Measurements from ENCODE around the gene SAP30L.

Gene SAP30L, protein sequence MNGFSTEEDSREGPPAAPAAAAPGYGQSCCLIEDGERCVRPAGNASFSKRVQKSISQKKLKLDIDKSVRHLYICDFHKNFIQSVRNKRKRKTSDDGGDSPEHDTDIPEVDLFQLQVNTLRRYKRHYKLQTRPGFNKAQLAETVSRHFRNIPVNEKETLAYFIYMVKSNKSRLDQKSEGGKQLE

DNA sequence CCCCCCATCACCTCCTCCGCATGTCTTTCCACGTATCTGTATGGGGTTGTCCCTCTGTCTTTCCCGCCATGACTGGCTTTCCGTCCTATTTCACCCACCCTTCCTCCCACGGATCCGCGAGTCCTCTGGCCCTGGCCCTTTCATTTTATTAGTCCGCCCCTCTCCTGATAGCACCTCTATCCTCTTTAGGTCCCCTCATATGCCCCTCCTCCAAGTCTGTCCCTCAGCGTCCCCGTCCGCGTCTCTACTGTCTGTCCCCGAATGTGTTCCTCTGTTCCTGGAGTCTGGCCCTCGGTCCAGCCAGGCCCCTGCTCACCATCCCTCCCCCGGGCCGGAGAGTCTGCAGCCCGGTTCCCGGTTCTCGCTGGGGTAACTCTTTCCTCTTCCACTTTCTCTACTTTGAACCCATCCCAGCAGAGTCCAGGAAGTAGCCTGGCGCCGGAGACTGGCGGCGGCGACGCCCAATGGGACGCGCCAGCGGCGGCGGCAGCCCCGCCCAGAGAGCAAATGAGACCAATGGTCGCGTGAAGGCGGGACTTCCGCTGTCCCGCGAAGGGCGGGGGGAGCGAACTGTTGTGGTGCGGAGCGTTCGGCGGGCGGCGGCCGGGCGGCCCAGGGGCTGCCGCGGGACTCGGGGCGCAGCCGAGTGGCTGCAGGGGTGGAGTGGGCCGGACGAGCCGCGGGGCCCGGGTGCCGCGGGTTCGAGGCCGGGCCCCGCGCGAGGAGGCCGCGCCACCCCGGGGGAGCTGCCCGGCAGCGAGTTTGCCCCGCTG lies at the start of gene SAP30L:
Gene SAP30L (plus strand): TSS at position 576 of the 773 bp plus-strand sequence. CDS start 608 bp downstream, outside the sequence.
- DNase-seq (ENCODE audit: low read depth in 2 of 2), result peak; percentile 89 to 93

DNA sequence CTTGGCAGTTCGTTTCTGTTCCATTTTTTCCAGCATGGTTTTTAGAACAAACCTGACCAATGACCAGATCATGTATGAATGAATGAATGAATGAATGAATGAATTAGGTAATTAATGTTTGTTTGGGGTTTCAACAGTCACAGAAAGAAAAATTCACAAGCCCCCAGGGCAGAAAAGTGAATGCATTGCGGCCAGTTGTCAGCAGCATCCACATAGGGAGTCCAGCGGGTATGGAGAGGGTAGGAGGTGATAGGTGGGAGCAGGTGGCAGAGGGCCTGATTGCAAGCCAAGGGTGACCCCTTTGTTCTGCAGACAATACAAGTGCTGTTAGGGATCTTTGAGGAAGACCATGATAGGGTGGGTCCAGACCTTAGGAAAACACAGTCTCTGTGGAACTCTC lies 49.7 kb upstream of the SAP30L start:
- no peak for DNase-seq (ENCODE audit: low read depth in 2 of 2)

- no peak for DNase-seq (ENCODE audit: low read depth in 2 of 2)
These were observed 48.0 kb upstream of the SAP30L start for GRCh38 chr5:154397652-154398406.

GRCh38 chr5:154400678-154401077 lies 45.1 kb upstream of the SAP30L start:
- no peak for DNase-seq (ENCODE audit: low read depth in 2 of 2)

- no peak for DNase-seq (ENCODE audit: low read depth in 2 of 2)
These were observed 44.4 kb upstream of the SAP30L start for GRCh38 chr5:154401355-154401754.

DNA sequence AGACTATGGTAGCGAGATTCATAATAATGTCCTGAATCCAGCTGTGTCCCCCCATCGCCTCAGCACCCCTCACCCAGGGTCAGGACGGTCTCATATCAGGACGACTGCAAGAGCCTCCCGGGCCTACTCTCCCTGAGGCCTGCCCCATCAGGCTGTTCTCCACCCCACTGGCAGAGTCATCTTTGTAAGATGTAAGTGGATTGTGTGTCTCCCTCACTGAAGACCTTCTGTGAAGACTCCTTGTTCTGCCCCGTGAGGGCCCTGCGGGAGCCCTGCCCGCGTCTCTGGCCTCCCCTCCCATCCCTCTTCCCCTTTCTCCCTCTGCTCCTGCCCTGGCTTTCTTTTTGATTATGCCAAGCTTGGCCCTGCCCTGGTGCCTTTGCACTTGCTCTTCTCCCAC lies 43.9 kb upstream of the SAP30L start:
- DNase-seq (ENCODE audit: low read depth in 2 of 2), result no peak

DNA sequence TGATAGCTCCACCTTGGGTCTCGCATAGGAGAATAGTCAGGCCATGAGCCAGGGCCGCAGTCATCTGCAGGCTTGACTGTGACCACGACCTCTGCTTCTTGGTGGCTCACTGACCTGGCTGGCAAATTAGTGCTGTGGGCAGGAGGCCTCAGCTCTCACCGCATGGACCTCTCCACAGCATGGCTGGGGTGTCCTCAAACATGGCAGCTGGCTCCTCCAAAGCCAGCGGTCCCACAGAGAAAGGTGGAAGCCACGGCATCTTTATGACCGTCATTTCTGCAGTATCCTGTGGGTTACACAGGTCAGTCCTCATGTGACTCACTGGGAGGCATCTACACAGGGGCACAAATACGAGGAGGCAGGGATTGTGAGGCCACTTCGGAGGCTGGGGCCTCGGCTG lies 43.2 kb upstream of the SAP30L start:
- DNase-seq (ENCODE audit: low read depth in 2 of 2), result no peak

DNA sequence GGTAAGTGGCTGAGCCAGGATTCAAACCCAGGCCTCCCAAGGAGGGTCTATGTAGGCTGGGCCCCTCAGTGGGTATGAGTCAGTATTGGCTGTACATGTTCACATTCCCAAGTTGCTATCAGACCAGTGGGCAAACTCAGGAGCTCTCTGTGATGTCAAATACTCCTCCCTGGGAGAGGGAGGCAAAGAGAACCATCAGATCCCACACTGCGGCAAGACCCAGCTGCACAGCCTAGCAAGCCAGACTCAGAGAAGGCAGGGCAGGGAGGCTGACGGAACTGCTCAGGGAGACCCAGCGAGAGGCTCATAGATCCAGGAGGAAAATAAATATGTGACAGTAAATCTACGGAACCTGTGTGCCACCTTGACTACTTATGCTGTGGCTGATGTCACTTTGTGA lies 42.6 kb upstream of the SAP30L start:
- DNase-seq (ENCODE audit: low read depth in 2 of 2), result no peak

GRCh38 chr5:154403776-154404387 lies 41.9 kb upstream of the SAP30L start:
- no peak for DNase-seq (ENCODE audit: low read depth in 2 of 2)

DNA sequence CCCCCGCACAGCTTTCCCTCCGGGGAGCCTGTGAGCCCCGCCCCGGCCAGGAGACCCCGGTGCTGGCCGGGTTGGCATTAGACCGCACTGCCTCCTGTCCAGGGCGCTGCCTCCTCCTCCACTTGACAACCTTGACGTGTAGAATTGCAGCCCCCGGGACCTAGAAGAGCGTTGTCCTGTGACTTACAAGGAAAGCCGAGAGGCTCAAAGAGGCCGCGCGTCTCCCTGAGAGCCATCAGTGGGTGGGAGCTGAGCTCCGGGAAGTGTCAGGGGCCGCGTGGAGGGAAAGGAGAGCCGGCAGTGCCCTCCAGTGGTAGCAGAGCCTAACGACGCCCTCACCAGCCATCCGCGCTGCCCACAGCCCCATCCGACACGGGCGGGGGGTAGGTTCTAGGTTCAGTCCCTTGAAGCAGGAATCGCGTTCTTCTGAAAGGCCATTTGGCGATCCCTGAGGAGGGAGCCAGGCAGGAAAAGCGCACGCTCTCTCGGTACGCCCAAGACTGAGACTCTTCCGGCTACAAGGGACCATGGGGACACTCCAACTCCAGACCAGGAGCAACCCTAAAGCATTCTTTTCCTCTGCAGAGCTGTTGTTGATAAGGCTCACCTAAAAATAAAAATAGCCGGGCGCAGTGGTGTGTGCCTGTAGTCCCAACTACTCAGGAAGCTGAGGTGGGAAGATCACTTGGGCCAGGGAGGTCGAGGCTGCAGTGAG lies 40.6 kb upstream of the SAP30L start:
- peak; percentile 64 to 69 for DNase-seq (ENCODE audit: low read depth in 2 of 2)

DNA sequence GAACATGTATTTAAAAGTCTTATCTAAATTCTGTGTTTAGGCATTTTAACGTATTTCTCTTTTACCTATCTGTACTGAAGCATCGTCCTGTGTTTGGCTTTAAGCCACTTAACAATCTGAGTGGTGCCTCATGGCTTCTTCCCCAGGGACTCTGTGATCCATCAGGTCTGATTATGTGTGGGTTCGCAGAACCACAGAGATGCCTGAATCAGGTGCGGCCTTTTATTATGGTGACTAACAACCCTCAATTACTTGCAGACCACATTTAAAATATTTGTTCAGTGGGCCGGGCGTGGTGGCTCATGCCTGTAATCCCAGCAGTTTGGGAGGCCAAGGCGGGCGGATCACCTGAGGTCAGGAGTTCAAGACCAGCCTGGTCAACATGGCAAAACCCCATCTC lies 39.6 kb upstream of the SAP30L start:
- no peak for DNase-seq (ENCODE audit: low read depth in 2 of 2)

DNA sequence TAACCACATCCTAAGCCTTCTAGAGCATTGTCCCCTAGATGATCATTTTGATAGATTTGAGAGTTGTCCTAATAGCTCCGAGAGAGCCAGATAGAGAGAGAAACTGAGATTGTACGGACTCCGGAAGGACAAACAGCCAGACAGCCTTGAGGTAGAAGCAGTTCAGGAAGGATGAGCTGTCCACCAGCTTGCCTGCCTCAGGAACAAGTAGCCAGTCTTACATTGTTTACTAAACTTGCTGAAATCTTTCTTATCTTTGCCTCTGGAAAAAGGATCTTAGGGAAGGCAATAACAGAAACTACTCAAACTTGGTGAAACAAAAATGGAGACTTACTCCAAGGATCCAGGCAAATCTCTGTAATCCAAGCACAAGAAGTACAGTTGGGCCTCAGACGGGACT lies 39.0 kb upstream of the SAP30L start:
- DNase-seq (ENCODE audit: low read depth in 2 of 2), result no peak

- no peak for DNase-seq (ENCODE audit: low read depth in 2 of 2)
These were observed 37.0 kb upstream of the SAP30L start for GRCh38 chr5:154408811-154409210.

GRCh38 chr5:154409230-154409840 lies 36.5 kb upstream of the SAP30L start:
- DNase-seq (ENCODE audit: low read depth in 2 of 2), result no peak

DNA sequence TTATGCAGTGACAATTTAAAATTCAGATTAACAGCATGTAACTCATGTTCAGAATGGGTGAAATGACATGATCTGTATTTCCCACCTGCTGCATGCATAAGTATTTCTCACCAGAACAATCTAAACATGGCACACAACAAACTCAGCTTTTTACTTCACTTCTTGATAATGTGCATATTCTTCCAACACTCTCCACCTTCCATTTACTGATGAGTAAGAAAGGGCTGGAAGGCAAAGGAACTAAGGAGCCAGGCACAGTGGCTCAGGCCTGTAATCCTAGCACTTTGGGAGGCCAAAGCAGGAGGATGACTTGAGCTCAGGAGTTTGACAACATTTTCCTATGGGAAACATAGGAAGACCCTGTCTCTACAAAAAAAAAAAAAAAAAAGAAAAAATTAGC lies 35.8 kb upstream of the SAP30L start:
- DNase-seq (ENCODE audit: low read depth in 2 of 2), result no peak

GRCh38 chr5:154410786-154411185 lies 35.0 kb upstream of the SAP30L start:
- DNase-seq (ENCODE audit: low read depth in 2 of 2), result no peak

DNA sequence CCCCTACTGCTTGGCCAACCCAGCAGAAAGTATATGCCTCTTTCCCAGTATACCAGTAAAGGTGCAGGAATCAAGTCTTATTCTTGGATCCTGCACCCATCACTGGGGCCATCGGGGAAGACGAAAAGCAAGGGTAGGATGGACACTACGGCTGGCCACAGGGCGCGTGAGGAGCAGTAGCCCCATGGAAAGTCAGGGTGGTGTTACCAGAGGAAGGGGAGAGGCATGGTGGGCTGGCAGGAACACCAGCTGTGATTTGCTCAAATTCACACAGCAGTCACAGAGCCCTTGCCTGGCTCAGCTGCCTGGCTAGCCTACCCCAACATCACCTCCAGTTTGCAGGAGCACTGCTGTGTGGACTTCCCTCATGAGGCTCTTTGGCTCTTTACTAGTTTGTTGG lies 34.5 kb upstream of the SAP30L start:
- no peak for DNase-seq (ENCODE audit: low read depth in 2 of 2)

DNA sequence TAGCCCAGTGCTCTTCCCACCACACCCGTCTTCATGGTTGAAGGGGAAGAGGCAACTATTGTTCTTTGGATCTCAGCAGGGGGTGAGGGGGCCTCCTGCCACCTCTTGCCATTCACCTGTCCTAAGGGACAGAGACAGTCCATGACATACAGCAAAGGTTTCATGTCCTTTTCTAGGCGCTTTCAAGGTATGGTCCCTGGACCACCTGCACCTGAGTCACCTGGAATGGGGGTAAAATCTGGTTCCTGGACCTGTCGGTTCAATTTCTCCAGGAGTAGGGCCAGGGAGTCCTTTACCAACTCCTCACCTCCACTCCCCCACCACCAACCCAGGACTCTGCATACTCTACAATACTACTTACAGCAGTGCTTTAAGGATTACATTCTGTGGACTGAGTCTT lies 33.5 kb upstream of the SAP30L start:
- no peak for DNase-seq (ENCODE audit: low read depth in 2 of 2)

DNA sequence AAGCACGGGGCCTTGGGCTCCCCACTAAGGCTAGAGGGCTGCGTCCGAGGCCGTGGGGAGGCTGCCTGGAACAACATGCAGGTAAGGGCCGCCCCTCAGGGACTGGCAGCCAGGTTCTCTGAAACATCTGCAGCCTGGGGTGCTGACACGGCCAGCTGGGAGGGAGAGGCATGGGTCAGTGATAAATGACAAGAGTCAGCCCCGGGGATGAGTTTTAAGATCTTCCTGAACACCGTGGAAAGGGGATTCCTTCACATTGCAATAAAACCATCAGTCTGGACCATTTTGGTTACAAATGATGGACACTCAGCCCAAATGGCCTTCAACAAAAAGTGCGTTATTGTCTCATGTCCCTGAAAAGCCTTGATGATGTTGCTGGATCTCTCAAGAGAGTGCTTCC lies 32.9 kb upstream of the SAP30L start:
- DNase-seq (ENCODE audit: low read depth in 2 of 2), result no peak

DNA sequence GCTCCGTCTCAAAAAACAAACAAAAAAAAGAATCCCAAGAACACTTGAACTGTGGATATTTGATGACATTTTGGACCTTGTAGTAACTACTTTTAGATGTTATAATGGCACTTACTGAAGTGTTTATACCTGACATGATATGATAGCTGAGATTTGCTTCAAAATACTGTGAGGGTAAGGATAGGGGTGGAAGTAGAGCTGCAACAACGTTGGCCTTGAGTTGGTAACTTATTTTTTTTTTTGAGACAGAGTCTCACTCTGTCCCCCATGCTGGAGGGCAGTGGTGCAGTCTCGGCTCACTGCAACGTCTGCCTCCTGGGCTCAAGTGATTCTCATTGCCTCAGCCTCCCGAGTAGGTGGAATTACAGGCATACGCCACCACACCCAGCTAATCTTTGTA lies 30.7 kb upstream of the SAP30L start:
- DNase-seq (ENCODE audit: low read depth in 2 of 2), result no peak

DNA sequence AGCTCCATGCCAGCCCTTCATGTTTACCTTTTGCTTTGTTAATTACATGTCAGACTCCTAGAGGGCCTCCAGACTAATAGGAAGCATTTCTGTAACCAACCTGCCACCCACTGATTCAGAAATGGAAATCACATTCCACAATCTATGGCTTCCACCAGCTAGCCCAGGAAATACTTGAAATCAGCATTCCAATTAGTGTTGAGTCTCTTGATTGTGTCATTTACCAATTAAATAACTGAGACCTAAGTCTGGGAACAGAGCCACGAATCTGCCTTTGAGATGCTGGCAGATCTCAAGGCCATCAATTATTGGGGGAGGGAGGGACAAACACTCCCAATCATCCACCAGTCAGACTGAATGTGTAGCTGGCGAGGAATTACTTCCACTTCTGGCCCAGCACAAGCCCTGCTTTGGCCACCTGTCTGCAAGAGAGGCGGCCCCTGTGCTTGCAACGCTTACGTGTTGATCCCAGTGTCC lies 27.4 kb upstream of the SAP30L start:
- no peak for DNase-seq (ENCODE audit: low read depth in 2 of 2)
